Activated naive CD4-positive, alpha-beta T cell (primary cell): ENCODE results near the gene LY6G6F.

ENCODE experiments used
- DNase-seq, 4 experiments: peaks; one replicate each; lab custom pipeline; 2025; lab: John Stamatoyannopoulos, UW

LY6G6F gene

DNA sequence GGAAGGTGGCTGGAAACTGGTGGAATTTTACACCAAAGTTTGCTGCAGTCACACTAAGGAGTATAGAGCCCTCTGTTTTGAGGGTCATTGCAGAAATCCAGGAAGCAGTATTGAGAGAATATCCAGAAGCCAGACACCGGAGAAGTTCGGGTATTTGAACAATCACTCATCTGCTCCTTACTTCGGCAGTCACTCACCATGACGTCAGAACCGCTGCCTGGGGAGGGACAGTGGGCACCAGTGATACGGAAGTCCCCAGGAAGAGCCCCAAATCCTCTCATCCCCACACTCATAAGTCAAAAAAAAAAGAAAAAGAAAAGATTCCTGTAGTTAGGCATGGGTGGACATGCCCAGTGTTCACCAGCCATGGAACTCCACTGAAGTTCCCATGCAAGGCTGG is 29.8 kb upstream of the LY6G6F start:
- no peak for DNase-seq

DNA sequence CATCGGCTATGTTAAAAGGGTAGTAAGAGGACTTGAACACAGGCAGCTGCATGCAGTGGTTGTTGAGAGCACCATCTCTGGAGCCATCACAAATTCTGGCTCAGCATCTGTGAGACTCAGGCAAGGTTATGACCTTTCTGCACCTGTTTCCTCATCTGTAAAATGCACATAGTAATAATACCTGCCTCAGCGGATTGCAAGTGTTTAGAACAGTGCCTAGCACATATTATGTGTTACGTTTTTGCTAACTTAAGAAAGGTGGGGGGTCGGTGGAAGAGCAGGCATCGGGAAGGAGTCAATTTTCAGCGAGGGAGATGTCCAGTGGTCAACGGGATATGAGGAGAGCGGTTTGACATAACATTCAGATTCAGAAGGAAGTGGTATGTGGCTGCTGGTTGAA is 28.7 kb upstream of the LY6G6F start:
- no peak for DNase-seq

DNA sequence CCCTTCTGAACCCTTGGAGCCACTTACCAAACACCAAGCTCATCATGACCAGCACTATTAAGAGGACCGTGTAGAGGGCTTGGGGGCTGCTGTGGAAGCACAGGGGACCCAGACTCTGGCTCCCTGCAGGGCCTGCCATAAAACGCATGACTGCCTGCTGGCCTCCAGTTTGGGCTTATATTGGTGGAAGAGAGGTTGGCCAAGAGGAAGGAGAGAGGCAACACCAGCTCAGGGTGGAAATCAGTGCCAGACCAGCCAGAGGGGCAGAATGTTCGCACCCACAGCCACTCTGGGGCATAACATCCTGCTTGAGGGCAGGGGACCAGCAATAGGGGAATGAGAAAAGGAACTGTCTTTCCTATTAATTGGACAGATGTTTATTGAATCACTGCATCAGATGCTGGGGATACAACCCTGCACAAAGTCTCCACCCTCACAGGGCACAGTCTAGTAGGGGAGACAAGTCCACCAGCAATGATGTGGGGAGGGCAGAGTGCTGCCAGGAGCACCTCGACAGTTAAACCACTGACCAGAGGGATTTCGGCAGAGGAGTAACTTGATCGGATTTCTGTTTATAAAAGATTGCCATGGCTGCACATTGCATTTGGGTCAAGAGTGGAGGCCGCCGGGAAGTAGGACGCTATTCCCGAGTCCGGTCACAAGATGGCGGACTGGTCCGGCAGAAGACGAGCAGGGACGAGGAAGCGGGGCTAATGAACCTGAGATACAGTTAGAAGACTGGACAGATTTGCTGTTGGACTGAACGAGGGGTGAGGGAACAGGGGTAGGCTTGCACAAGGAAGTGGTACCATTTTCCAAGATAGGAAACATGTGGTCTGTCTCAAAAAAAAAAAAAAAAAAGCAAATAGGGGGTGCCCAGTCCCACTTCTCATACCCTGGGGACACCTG is 26.2 kb upstream of the LY6G6F start, which contains the start of gene LY6G5C:
Gene LY6G5C, minus strand, starts transcription at position 842 of the 909 bp plus-strand sequence. Its CDS starts 694 bp downstream, at position 148.
- DNase-seq: peak in 3 of 4 experiments; percentile 8 to 54 (median 23)

DNA sequence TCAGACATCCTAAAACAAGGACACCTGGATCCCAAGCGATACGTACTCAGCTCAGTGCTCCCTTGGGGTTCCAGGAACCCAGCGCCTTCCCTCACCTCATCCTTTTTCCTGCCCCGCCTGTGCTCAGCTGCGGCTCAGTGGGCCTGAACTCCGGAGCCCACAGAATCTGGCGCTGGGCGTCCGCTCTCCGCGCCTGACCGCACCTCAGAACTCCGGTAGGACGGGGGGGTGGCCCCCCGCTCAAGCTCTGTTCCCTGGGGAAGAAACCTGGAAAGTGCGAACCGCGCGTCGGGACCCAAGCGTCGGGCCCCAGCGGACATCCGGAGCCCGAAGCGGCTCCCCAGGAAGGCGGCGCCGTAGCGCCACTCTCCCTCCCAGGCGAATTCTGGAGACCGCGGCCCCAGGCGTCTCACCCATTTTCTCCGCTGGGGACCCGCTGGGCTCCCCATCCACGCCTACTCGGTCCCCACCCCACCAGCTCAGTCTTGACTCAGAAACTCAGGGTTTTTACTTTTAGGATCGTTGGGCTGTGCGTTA is 25.5 kb upstream of the LY6G6F start:
- peak in 2 of 4 experiments; percentile 10 to 24 for DNase-seq

DNA sequence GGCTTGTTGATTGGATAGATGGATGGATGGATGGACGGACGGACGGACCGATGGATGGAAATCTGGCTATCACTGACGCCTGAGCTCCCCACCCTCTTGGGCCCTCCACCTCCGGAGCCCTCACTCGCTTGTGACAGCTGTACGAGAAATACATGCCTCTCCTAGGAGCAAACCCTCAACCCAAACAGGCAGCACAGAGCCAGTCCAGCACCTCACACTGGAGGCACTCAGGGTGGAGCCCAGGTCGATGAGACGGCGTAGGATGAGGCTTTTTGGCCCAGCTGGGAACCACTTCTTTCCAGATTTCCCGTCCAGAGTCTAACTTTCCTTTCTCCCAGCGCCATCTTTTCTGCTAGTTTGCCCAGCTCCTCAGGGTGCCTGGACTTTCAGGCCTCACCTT is 23.1 kb upstream of the LY6G6F start:
- DNase-seq: no peak

DNA sequence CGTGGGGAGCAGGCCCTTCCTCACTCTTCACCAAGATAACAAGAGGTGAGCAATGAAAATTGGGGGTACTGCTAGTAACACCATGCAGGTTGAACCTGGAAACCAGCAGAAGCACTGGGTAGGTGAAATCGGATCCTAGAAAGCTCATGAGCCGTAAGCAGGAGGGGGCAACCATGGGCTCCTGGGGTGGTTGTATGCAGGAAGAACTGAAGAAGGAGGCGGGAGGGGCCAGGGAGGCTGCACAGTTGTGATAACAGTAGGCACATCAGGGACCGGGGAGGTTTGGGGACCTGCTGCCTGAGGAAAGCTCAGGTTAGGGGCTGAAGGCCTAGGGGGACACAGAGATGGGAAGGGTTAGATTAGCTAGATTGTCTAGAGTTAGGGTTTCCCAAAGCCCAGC is 20.2 kb upstream of the LY6G6F start:
- DNase-seq: no peak

DNA sequence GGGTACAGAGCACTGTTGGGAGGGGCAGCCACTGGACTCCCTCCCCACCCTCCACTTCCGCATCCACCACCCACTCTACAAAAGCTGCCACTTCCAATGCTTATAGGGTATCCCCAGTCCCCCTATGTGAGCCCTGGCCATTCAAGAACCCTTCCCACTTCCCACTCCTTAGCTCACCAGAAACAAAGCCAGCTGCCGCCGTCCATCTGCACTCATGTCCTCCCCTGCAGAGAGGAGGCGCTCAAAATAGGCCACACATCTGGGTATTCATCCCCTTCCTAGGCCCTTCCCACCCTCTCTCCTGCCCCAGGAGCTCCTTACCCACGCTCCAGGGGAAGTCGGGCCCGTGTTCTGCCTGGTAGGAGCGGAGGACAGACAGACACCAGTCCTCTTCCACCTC is 19.3 kb upstream of the LY6G6F start:
- DNase-seq: no peak

DNA sequence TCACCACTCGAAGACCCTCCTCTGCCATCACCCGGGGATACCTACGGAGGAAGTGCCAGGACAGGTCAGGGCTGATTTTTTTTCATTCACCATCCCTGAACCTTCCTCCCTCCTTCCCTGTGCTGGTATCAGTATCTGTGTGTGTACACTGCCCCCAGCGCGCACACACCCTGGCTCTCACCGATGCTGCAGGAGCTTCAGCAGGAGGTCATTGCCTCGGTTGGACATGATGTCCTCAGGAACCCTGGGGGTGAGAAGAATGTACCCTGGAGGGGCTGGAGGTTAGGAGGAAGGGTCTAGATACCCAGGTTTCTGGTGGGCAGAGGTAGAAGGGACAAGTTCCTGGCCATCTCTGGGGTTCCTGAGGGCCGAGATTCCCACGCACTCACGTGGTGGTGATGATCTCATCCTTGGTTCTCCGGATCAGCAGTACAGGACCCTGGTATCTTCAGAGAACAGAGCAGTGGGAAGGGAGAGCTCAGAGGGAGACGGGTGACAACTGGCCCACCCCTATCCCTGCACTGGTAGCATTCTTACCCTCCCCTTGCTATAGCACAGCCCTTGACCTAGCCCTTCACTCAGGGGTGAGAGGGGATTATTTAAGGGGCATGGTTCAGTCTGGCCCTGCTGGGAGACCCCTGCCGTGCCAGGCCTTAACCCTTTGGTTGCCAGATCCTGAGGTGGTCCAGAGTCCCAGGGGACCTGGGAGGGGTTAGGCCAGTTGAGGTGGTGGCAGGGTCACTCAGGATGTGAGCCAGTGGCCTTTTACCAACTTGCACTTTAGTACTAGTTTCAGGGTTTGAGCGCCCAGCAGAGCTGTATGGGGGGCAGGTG is 18.6 kb upstream of the LY6G6F start:
- DNase-seq: no peak

DNA sequence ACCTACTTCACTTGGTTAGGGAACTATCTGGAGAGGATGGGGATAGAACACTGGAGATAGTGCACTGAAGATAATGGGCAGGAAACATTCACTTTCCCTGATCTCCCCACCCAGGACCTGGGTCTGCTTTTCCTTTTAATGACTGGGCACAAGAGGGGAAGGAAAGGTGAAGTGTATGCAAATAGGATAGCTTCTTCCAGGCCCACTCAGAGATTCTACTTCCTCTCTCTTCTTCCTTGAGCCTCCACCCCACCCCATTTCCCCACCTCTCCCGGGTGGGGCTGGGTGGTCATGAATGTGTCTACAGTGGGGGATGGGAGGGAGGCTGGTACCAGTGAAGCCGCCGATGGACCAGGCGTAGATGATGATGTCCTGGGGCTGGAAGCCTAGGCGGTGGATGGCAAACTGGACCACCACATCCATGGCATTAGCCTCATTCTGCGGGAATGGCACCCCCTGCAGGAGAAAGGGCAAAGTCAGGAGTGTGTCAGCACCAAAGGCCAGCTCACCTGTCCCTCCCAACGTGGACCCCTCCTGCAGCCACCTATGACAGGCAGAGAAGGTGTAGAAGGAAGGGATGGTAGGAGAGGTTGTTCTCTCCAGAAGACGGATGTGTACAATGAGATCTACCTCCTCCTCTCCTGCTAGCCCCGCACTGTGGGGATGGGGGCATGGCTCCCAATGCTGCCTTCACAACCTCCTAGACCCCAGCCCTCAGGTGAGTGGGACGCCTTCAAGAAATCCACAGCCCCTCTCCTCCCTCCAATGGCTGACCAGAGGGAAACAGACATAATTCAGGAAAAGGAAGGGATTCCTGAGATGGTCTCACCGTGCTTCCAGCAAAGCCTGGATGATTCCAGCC is 17.2 kb upstream of the LY6G6F start:
- no peak for DNase-seq

DNA sequence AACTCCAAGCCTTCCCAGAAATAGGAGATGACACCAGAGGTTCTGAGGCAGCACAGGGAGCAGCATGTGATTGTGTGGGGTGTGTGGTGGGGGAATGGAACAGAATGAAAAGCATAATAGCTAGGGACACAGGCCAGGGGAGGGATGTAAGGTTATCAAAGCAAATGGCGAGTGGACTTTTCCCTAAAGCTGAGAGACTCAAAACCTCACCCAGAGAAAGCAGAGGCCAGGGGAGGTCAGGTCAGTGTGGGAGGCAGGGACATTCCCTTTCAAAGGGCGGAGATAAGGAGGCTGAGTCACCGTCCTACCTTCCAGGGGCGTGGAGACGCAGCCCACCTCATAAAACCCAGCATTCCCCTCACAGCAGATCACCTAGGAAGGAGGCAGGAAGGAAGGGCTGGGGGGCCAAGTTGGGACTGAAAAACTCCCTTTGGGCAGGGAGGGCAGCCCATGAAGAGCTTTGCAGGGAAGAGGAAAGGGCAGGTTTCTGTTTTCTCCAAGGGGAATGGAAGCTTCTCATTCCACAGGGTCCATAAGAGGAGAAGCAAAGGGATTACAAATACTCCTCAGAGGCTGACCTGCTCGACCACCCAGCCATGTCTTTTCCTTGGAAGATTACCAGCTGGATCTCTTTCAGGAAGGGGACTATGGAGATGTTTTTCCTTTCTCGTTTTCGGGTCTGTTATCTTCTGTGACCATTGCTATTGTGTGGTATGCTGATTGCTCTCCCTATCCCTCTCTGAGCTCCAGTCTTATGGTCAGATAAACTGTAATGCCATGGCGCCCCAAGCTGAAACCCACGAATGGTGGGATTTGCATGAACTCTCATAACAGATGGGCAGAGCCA is 16.2 kb upstream of the LY6G6F start:
- no peak for DNase-seq

DNA sequence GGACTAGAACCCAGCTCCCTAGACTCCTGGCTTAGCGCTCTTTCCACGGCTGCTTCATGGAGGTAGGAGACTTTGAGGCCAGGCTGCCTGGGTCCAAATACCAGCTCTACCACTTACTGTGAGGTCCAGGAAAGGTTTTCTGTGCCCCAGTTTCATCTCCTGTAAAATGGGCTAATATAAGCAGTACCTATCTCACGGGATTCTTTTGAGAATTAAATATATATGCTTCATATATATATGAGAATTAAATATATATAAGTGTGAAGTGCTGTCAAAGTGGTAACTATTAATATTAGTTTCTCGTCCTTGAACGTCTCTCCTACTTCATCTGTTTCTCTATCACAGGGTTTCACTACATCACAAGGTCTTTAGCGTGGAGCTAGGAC is 15.6 kb upstream of the LY6G6F start:
- no peak for DNase-seq

DNA sequence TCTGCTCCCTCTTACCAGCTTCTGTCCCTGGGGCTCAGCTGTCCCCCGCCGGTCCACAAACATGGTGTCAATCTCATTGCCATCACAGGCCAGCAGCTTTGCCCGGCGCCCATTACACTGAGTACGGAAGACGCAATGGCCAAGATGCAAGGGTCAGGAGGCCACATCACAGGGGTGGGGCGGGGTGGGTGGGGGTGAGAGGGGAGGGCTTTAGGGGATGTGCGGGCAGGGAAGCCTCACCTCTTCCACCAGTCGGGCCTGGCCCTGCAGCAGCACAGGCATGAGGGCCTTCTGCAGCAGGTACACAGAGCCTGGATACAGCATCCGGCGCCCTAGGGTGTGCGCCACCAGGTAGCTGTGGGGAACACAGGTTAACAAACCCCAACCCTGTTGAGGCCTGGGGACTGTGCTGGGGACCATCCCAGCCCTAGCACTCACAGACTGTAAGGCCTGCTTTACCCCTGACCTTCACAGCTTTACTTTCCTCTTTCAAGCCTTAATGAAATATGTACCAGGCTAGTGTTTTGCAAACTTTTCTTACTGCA is 15.0 kb upstream of the LY6G6F start:
- no peak for DNase-seq

DNA sequence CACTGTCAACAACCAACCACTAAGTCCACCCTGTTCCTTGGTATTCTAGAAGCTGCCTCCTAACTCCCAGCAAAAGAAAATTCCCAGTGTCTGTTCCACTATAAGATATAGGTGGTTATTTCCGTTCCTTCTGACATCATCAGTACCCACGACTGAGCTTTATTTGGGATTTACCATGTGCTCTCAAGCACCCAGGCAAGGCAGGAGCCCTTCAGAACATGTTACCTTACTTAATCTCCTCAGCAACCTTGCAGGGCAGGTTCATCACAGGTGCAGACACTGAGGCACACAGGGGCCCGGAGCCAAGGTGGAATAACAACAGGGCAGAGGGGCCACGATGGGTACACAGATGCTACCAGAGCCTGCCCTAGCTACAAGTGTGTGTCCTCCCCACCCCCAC is 14.3 kb upstream of the LY6G6F start:
- DNase-seq: no peak

DNA sequence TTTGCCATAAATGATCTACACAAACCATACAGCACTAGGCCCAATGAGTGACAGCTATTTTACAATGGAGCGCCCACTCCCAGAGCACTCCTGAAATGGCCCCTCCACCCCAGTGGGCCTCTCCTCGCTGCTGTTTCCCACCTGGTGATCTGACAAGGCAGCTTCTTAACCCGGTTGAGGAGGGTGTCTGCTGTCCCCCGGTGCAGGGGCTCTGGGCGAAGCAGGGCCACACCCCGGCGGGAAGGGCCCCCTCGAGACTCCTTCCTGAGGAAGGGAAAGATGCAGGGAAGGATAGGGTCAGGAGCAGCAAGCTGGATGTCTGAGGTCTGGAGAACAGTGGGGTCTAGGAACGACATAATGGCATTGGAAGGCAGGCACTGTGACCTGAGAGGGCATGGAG is 13.8 kb upstream of the LY6G6F start:
- DNase-seq: no peak

DNA sequence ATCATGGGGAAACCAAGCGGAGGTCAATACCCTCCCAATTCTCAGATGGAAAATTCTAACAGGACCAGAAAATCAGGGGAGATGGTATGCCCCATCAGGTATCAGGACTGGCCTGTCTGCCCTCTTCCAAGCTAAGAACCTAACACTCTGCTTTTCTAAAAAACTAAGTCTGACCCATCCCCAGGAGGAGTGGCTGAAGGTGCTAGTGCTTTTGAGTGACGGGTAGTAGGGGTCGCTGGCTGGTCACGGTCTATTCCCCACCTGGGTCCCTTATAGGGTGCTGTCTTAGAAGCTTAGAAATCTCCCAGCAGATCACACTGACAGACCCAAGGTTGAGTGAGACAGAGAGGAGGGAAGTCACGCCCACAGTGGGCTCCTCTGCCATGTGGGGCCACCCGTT is 13.1 kb upstream of the LY6G6F start:
- no peak for DNase-seq

DNA sequence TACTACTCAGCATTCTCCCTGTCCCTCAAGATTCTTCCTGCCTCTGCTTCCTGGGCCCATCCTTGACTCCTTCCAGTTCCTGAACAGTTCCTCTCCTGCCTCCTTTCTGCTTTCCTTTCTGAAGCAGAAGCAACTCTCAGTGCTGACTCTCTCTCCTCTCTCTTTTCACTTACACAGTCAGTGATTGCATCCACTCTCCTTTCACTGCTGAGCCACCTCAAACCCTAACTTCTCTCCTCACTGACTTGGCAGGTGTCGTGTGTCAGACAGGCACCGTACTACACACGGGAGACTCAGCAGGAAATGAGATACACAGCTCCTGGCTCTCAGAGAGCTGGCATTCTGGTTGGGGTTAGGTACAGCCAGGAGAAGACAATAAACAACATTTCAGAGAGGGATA is 9.1 kb upstream of the LY6G6F start:
- DNase-seq: no peak

DNA sequence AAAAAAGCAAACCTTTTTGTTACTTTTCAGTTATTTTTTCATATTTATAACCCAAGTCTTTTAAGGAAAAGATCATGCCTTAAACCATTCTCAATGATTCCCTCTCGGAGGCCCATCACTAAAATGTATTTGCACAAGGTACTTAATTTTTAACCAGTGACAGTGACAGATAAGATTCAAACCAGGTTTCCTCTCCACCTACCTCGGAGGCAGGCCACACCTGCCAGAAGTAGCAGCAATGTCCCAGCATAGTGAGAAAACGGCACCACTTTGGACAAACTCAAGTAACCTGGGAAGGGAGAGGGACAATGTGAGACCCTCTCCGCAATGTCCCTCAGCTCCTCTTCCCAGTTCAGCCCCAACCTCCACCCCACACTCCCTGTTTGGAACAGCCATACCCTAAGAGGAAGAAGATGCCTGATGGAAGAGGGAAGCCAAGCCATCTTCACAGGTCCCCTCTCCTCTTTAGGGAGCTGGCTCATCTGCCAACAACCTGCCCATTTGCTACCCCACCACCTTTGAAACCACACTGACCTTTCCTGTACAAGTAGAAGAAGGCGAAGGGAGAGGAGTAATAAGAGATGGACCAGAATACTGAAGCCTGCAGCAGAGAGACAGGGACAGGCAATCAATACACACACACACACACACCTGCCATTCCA is 5.8 kb upstream of the LY6G6F start:
- no peak for DNase-seq

DNA sequence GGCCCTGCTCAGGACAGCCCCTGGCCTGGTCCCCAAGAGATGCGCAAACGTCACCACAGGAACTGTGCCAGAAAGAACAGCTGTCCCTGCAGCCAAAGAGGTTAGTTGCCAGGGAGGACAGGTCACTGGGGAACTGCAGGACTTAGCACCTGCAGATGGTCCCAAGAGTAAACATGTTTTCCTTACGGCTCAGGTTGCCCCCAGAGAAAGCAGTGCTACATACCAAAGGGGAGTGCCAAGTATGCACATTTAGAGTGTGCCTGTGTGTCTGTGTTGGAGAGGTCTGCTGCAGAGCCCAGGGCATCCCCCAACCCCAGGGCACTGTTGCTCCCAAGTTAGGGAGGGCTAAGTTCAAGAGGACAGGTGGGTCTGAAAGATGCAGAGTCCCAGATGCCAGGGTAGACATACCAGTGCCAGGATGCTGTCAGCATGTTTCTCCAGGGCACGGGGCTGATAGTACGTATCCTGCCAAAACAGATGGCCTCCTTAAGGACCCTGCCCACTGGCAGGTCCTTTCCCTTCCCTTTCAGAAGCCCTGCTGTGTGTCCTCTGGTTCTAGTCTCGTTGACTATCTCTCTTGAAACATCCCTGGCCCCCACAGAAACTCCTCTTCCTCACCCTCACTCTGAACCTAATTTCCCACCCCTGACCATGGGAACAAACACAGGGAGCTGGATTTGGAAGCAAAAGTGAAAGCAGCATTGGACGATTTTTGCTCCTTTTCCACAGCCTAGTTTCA is 4.8 kb upstream of the LY6G6F start:
- DNase-seq: no peak

DNA sequence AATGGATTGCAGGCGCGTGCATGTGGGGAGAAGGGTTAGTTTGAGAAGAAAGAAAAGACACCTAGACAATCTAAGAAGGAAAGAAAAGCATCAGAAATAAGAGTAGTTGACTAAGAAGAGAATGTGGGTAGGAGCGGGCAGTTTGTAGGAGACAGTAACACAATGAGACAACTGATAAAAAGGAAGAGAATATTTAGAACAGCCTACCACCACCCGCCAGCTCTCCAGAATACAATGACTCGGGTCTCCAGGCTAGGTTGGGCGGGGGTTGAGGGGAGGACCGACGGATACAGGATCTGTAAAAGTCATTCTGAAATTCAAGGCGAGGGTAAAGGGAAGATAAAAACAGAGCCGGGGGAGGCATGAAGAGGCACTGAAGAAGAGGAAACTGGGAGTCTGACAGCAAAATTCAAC is 4.3 kb upstream of the LY6G6F start:
- no peak for DNase-seq
